MM.1S (cell line): ENCODE data around the gene MYLK.

Experiments
- DNase-seq: peaks from one replicate; pipeline ENCODE4 v3.0.0-alpha.2; 2015
- H2AFZ ChIP-seq: fragments of 300-600 bp; sonication (generic); 2 replicates; pipeline ENCODE4 v1.6.0; 2016; ENCODE audit warnings: antibody characterized with exemption, low read length
- H3F3A ChIP-seq: fragments of 300-600 bp; sonication (generic); 2 replicates; pipeline ENCODE4 v1.6.1; 2016; ENCODE audit warnings: mild to moderate bottlenecking, antibody characterized with exemption, low read length, moderate library complexity, mixed read lengths; ENCODE audit not compliant: insufficient read depth
- H3K27ac ChIP-seq: fragments of 300-600 bp; sonication (generic); 2 replicates; pipeline ENCODE4 v1.5.1; 2016; ENCODE audit warnings: mild to moderate bottlenecking, low read length
- H3K27me3 ChIP-seq: fragments of 300-600 bp; sonication (generic); replicated peaks from 2 replicates; pipeline ENCODE4 v1.6.0; 2016; ENCODE audit warnings: low read length; ENCODE audit not compliant: insufficient read depth
- H3K36me3 ChIP-seq: fragments of 300-600 bp; sonication (generic); replicated peaks from 2 replicates; pipeline ENCODE4 v1.6.1; 2016; ENCODE audit warnings: mild to moderate bottlenecking, low read length, mixed read lengths; ENCODE audit not compliant: insufficient read depth
- H3K4me1 ChIP-seq: fragments of 300-600 bp; sonication (generic); 2 replicates; pipeline ENCODE4 v1.6.1; 2016; ENCODE audit warnings: low read length, mixed read lengths
- H3K4me2 ChIP-seq: fragments of 300-600 bp; sonication (generic); 2 replicates; pipeline ENCODE4 v1.6.0; 2016; ENCODE audit warnings: low read depth, low read length
- H3K4me3 ChIP-seq: fragments of 300-600 bp; sonication (generic); 2 replicates; pipeline ENCODE4 v1.5.1; 2016; ENCODE audit warnings: low read length, mixed read lengths
- H3K79me2 ChIP-seq: fragments of 300-600 bp; sonication (generic); 2 replicates; pipeline ENCODE4 v1.6.1; 2016; ENCODE audit warnings: mixed run types, low read length, mixed read lengths
- H3K9ac ChIP-seq: fragments of 300-600 bp; sonication (generic); 2 replicates; pipeline ENCODE4 v1.6.1; 2016; ENCODE audit warnings: low read length, mixed read lengths
- H3K9me2 ChIP-seq: fragments of 300-600 bp; sonication (generic); replicated peaks from 2 replicates; pipeline ENCODE4 v1.6.1; 2016; ENCODE audit warnings: mild to moderate bottlenecking, low read length, mixed read lengths; ENCODE audit not compliant: insufficient read depth
- H3K9me3 ChIP-seq: fragments of 300-600 bp; sonication (generic); replicated peaks from 2 replicates; pipeline ENCODE4 v1.6.1; 2016; ENCODE audit warnings: mild to moderate bottlenecking, low read length, mixed read lengths; ENCODE audit not compliant: insufficient read depth
- H4K20me1 ChIP-seq: fragments of 300-600 bp; sonication (generic); 2 replicates; pipeline ENCODE4 v1.6.1; 2016; ENCODE audit warnings: mild to moderate bottlenecking, low read length, moderate library complexity, mixed read lengths; ENCODE audit not compliant: insufficient read depth
- EZH2 ChIP-seq: fragments of 300-600 bp; sonication (generic); optimal IDR thresholded peaks from 2 replicates; pipeline ENCODE3; 2017; ENCODE audit warnings: low read depth, mild to moderate bottlenecking, antibody characterized with exemption, low read length, mixed read lengths
- EZH2phosphoT487 ChIP-seq: fragments of 300-600 bp; sonication (generic); IDR thresholded peaks from 2 replicates; pipeline ENCODE4 v1.6.1; 2018; ENCODE audit warnings: antibody characterized with exemption, low read length
- TF ChIP-seq, protein P1 (sequence below): fragments of 300-600 bp; sonication (generic); IDR thresholded peaks from 2 replicates; pipeline ENCODE4 v1.5.1; 2016; ENCODE audit warnings: antibody characterized with exemption, low read length, mixed read lengths

MYLK gene

GRCh38 chr3:123651449-123652341 is 232.4 kb downstream of the MYLK start:
- Histone ChIP-seq H3K4me2 (no peak overlapping the region), H3K36me3 (no peaks in the 10 kb centered on the region), H3K9me3 (no peaks in the 10 kb centered on the region), H3K9ac (no peak overlapping the region), H3K27ac (no peak overlapping the region), H3F3A (no peaks in the 10 kb centered on the region), H3K79me2 (no peaks in the 10 kb centered on the region), H3K27me3 (no peaks in the 10 kb centered on the region), H3K9me2 (no peaks in the 10 kb centered on the region), H2AFZ (no peak overlapping the region), H4K20me1 (no peaks in the 10 kb centered on the region), H3K4me1 (no peaks in the 10 kb centered on the region), H3K4me3 (no peak overlapping the region)
- DNase-seq, result no peak
- TF ChIP-seq, protein P1, sequence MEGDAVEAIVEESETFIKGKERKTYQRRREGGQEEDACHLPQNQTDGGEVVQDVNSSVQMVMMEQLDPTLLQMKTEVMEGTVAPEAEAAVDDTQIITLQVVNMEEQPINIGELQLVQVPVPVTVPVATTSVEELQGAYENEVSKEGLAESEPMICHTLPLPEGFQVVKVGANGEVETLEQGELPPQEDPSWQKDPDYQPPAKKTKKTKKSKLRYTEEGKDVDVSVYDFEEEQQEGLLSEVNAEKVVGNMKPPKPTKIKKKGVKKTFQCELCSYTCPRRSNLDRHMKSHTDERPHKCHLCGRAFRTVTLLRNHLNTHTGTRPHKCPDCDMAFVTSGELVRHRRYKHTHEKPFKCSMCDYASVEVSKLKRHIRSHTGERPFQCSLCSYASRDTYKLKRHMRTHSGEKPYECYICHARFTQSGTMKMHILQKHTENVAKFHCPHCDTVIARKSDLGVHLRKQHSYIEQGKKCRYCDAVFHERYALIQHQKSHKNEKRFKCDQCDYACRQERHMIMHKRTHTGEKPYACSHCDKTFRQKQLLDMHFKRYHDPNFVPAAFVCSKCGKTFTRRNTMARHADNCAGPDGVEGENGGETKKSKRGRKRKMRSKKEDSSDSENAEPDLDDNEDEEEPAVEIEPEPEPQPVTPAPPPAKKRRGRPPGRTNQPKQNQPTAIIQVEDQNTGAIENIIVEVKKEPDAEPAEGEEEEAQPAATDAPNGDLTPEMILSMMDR, result no peak
- TF ChIP-seq EZH2phosphoT487, result no peak
- no peak for TF ChIP-seq EZH2

GRCh38 chr3:123650101-123650500 is 234.0 kb downstream of the MYLK start:
- DNase-seq, result no peak
- no peaks in the 10 kb centered on the region for H3K4me1 ChIP-seq
- H3K27me3 ChIP-seq, result no peaks in the 10 kb centered on the region
- no peak overlapping the region for H3K4me2 ChIP-seq
- no peak overlapping the region for H3K27ac ChIP-seq
- H3K9ac ChIP-seq, result no peak overlapping the region
- no peak overlapping the region for H2AFZ ChIP-seq
- no peak overlapping the region for H3K4me3 ChIP-seq
- H4K20me1 ChIP-seq, result no peaks in the 10 kb centered on the region
- H3K9me2 ChIP-seq, result no peaks in the 10 kb centered on the region
- no peaks in the 10 kb centered on the region for H3K36me3 ChIP-seq
- no peaks in the 10 kb centered on the region for H3F3A ChIP-seq
- H3K79me2 ChIP-seq, result no peaks in the 10 kb centered on the region
- no peaks in the 10 kb centered on the region for H3K9me3 ChIP-seq
- TF ChIP-seq, protein P1, result no peak
- TF ChIP-seq EZH2 (no peak), EZH2phosphoT487 (no peak)

DNA sequence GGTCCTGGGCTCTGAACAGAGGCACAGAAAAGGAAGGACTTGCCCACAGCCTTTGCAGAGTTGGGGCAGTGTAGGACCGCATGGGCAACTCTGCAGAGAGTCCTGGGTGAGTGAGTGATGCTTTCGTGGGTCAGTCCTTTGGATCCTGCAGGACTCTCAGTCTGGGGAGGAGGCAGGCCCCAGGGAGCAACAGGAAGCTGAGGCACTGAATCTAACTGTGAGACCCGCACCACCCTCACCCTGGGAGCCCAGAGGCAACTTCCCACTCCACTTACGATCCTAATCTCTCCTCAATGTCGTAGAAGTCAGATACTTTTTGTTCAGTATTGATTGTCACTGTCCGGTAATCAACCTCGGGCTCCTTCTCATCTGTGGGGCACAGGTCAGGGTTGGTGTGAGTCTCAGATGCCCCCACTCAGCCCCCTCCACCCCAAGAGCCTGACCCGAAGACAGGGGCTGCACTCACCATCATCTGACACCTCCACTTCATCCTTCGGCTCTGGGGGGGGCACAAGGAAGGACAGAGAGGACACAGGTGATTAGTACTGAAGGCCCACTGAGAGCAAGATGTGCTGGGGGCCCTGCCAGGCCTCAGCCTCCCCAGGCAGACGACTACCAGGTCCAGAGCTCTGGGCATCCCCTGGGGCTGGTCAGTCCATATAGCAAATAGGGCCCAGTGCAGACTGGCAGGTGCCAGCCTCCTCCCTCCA is 235.3 kb downstream of the MYLK start:
- H3K9me2 ChIP-seq, result no peaks in the 10 kb centered on the region
- H3K4me1 ChIP-seq, result no peaks in the 10 kb centered on the region
- H3K27me3 ChIP-seq, result no peaks in the 10 kb centered on the region
- DNase-seq, result no peak
- H3F3A ChIP-seq, result no peaks in the 10 kb centered on the region
- H3K9ac ChIP-seq, result no peak overlapping the region
- no peak overlapping the region for H2AFZ ChIP-seq
- no peak overlapping the region for H3K4me3 ChIP-seq
- H3K9me3 ChIP-seq, result no peaks in the 10 kb centered on the region
- TF ChIP-seq EZH2phosphoT487, result no peak
- TF ChIP-seq, protein P1, result no peak
- no peaks in the 10 kb centered on the region for H3K36me3 ChIP-seq
- H3K4me2 ChIP-seq, result no peak overlapping the region
- no peak overlapping the region for H3K27ac ChIP-seq
- no peaks in the 10 kb centered on the region for H3K79me2 ChIP-seq
- H4K20me1 ChIP-seq, result no peaks in the 10 kb centered on the region
